WI38 (cell line): Measurements from ENCODE around the gene NTMT1.

Experiments
- H3K4me3 ChIP-seq: 2 replicates; pipeline ENCODE4 v1.5.1; 2011; ENCODE audit warnings: low read depth, mild to moderate bottlenecking, control low read depth, low read length
- TF ChIP-seq, protein P1 (sequence below): IDR thresholded peaks from 2 replicates; pipeline ENCODE4 v1.5.1; 2012; ENCODE audit warnings: low read depth, mild to moderate bottlenecking, control low read depth, low read length

Gene NTMT1

DNA sequence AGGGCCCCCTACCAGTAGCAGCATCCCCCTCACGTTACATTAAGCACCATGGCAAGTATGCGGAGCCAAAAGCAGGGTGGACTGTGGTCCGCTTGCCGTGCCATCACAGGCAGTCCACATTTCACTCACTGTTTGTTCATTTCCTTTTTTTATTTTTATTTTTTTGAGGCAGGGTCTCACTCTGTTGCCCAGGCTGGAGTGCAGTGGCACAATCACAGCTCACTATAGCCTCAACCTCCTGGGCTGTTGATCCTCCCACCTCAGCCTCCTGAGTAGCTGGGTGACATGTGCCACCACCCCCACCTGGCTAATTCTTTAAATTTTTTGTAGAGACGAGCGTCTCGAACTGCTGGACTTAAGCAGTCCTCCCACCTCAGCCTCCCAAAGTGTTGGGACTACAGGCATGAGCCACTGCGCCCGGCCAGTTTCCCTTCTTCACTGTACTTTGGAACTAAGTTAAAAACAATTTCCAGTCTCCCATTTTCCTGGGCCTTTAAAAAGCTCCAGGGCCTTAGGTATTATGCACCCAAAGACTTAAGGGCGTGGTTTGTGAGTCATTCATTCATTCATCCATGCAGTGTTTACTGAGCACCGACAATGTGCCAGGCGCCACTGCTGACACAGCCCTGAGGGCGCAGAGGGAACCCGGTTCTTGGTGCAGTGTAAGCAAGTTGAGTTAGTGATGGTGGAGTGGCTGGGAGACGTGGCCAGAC is 59.4 kb downstream of the NTMT1 start:
- H3K4me3 ChIP-seq, result no peak overlapping the region
- TF ChIP-seq, protein P1, sequence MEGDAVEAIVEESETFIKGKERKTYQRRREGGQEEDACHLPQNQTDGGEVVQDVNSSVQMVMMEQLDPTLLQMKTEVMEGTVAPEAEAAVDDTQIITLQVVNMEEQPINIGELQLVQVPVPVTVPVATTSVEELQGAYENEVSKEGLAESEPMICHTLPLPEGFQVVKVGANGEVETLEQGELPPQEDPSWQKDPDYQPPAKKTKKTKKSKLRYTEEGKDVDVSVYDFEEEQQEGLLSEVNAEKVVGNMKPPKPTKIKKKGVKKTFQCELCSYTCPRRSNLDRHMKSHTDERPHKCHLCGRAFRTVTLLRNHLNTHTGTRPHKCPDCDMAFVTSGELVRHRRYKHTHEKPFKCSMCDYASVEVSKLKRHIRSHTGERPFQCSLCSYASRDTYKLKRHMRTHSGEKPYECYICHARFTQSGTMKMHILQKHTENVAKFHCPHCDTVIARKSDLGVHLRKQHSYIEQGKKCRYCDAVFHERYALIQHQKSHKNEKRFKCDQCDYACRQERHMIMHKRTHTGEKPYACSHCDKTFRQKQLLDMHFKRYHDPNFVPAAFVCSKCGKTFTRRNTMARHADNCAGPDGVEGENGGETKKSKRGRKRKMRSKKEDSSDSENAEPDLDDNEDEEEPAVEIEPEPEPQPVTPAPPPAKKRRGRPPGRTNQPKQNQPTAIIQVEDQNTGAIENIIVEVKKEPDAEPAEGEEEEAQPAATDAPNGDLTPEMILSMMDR, result no peak
